ENCODE measurements around the gene SST. TPM values are rescaled to one million over a fixed set of nuclear protein-coding genes. Genes with fewer than 3 reads are reported as not detected.

The SST gene
- total RNA-seq (100 to 1,000 TPM in 2 of 5 donors, 10 to 100 TPM in 1, 1 to 10 TPM in 1, not detected in 1; 1.3 to 331 (median 111) TPM), polyA plus RNA-seq (100 to 1,000 TPM; 142 to 677 (median 204) TPM)
- long read RNA-seq, donor 1, transcript SST-201 (2 exons, 618 nt) = major isoform, 94 of 94 reads
- long read RNA-seq, donor 1, partial matches to known transcripts = 0 of 94 reads
- long read RNA-seq, donor 1, other reads (novel, unspliced or antisense) = 0 of 94 reads
- long read RNA-seq, donor 2, transcript SST-201 (2 exons, 618 nt) = major isoform, 527 of 527 reads
- long read RNA-seq, donor 2, partial matches to known transcripts = 0 of 527 reads
- long read RNA-seq, donor 2, other reads (novel, unspliced or antisense) = 0 of 527 reads
- long read RNA-seq, donor 3, transcript SST-201 (2 exons, 618 nt) = major isoform, 234 of 290 reads
- long read RNA-seq, donor 3, partial matches to known transcripts = 56 of 290 reads
- long read RNA-seq, donor 3, other reads (novel, unspliced or antisense) = 0 of 290 reads
- long read RNA-seq, donor 4, partial matches to known transcripts = 5 of 8 reads
- long read RNA-seq, donor 4, other reads (novel, unspliced or antisense) = 0 of 8 reads
- long read RNA-seq, donor 5, transcript SST-201 (2 exons, 618 nt) = major isoform, 184 of 220 reads
- long read RNA-seq, donor 5, partial matches to known transcripts = 36 of 220 reads
- long read RNA-seq, donor 5, other reads (novel, unspliced or antisense) = 0 of 220 reads
- long read RNA-seq, donor 6 = 0 reads
- long read RNA-seq, donor 7, transcript SST-201 (2 exons, 618 nt) = major isoform, 171 of 227 reads
- long read RNA-seq, donor 7, partial matches to known transcripts = 56 of 227 reads
- long read RNA-seq, donor 7, other reads (novel, unspliced or antisense) = 0 of 227 reads
- long read RNA-seq, donor 8, transcript SST-201 (2 exons, 618 nt) = major isoform, 281 of 356 reads
- long read RNA-seq, donor 8, partial matches to known transcripts = 75 of 356 reads
- long read RNA-seq, donor 8, other reads (novel, unspliced or antisense) = 0 of 356 reads
- long read RNA-seq, donor 9, transcript SST-201 (2 exons, 618 nt) = major isoform, 250 of 250 reads
- long read RNA-seq, donor 9, partial matches to known transcripts = 0 of 250 reads
- long read RNA-seq, donor 9, other reads (novel, unspliced or antisense) = 0 of 250 reads
- long read RNA-seq, donor 10, transcript SST-201 (2 exons, 618 nt) = major isoform, 317 of 317 reads
- long read RNA-seq, donor 10, partial matches to known transcripts = 0 of 317 reads
- long read RNA-seq, donor 10, other reads (novel, unspliced or antisense) = 0 of 317 reads

DNA sequence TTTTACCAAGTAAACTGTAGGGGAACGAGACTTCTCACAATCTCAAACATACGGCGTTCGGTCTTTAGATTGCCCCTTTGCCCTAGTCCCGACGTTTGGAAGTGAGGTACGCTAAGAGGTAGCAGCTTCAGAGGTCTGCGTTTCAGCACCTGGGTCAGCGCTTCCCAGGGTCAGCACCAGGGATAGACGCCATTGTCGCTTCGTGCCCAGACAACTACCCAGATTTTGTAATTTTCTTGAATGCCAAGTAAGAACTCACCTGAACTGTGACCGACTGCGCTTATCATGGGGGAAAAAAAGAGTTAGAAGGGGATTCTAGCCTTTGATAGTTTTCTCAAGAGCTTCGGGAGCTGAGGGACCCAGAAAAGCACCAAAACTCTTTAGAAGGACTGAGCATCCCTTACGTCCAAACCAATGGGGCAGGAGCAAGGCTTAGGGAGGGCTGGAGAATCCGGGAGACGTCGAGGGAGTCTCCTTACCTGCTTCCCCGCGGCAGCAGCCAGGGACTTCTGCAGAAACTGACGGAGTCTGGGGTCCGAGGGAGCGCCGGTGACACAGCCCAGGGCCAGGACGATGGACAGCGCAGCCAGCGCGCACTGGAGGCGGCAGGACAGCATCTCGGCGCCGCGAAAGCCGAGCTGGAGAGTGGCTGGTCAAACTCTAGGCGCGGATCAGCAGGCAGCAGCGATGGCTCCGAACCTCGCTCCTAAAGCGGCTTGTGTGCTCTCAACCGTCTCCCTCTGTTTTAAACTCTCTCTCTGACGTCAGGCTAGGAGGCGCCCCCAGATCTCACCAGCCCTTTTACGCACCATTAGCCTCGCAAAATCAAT, at the start of gene SST:
Gene SST (minus strand): TSS at position 720 of the 830 bp plus-strand sequence. CDS start 103 bp downstream, at position 617.
- TF ChIP-seq, protein P1, sequence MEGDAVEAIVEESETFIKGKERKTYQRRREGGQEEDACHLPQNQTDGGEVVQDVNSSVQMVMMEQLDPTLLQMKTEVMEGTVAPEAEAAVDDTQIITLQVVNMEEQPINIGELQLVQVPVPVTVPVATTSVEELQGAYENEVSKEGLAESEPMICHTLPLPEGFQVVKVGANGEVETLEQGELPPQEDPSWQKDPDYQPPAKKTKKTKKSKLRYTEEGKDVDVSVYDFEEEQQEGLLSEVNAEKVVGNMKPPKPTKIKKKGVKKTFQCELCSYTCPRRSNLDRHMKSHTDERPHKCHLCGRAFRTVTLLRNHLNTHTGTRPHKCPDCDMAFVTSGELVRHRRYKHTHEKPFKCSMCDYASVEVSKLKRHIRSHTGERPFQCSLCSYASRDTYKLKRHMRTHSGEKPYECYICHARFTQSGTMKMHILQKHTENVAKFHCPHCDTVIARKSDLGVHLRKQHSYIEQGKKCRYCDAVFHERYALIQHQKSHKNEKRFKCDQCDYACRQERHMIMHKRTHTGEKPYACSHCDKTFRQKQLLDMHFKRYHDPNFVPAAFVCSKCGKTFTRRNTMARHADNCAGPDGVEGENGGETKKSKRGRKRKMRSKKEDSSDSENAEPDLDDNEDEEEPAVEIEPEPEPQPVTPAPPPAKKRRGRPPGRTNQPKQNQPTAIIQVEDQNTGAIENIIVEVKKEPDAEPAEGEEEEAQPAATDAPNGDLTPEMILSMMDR (IDR thresholded peaks at IDR 0.05) = no peak
- TF ChIP-seq POLR2AphosphoS5 (IDR thresholded peaks at IDR 0.05) = no peak
- TF ChIP-seq POLR2A (IDR thresholded peaks at IDR 0.05) = no peak
- no peak for TF ChIP-seq EP300 (IDR thresholded peaks at IDR 0.05)
- peak; percentile 47 to 87 for DNase-seq
- peaks cover 0 to 6% (median 0%) of the 10 kb centered on the region in 4 donors for H3K4me1 ChIP-seq
- intact Hi-C loops (cut with DNase I; ENCODE audit: low total_unique reads) = loop anchor here (10.0 kb wide), 2 partner anchors 55 to 445 kb away; no protein-coding TSS in a partner anchor
- H3K36me3 ChIP-seq = no peaks in the 10 kb centered on the region
- no peaks in the 10 kb centered on the region for H3K9me3 ChIP-seq
- WGBS, 5 donors = 10 to 19% (median 11%) methylated on average over 37 to 46 of the region's 46 CpGs
- peaks cover 0 to 52% (median 16%) of the 10 kb centered on the region in 3 donors for H3K27me3 ChIP-seq
- no peak within 1 kb of the TSS for H3K27ac ChIP-seq
- no peak within 1 kb of the TSS for H3K4me3 ChIP-seq

DNA sequence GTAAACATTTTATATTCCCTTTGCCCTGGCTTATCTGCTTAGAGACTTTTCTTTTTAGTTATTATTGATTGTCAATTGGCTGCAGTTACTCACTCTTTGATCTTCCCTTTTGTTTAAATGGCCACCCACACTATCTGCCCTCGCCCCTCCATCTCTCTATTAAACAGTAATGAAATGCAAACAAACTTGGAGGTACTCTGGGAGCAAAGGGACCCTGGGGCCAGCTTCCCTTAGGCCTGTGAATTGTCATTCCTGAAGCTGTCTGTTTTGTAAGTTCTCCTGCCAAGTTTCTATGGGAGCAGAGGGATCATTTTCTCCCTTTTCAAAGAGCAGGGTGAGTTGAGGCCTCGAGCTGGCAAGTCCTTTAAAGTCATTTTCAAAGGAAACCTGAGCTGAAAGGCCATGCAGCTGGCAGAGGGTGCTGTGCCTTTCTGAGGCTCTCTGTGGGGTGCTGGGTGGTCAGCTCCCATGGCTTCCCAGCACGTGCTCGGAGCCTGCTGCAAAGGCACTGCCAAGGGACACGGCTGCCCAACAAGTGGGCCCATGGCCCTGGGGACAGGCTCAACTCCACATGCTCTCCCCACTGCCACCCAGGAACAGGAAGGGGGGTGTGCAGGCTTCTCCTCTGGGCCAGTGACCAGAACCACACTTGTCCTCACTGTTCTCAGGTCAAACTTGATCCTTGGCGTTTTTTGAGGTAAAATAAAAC, 49.6 kb upstream of the SST start:
- H3K36me3 ChIP-seq = peaks cover 35 to 47% (median 44%) of the 10 kb centered on the region in 4 donors
- no peak for TF ChIP-seq EP300 (IDR thresholded peaks at IDR 0.05)
- TF ChIP-seq, protein P1 (IDR thresholded peaks at IDR 0.05) = no peak
- TF ChIP-seq POLR2AphosphoS5 (IDR thresholded peaks at IDR 0.05) = no peak
- TF ChIP-seq POLR2A (IDR thresholded peaks at IDR 0.05) = no peak
- DNase-seq = peak in 1 of 2 donors; percentile 51
- H3K9me3 ChIP-seq = no peaks in the 10 kb centered on the region
- intact Hi-C loops (cut with DNase I; ENCODE audit: low total_unique reads) = no loop called here
- peaks cover 0 to 20% (median 8%) of the 10 kb centered on the region in 4 donors for H3K4me1 ChIP-seq
- 42 to 58% (median 44%) methylated on average over 6 of the region's 6 CpGs for WGBS, 5 donors
- H3K27ac ChIP-seq = peak overlapping the region in 3 of 5 donors; percentile 5 to 33 (median 16)
- no peak overlapping the region for H3K4me3 ChIP-seq
- no peaks in the 10 kb centered on the region for H3K27me3 ChIP-seq

DNA sequence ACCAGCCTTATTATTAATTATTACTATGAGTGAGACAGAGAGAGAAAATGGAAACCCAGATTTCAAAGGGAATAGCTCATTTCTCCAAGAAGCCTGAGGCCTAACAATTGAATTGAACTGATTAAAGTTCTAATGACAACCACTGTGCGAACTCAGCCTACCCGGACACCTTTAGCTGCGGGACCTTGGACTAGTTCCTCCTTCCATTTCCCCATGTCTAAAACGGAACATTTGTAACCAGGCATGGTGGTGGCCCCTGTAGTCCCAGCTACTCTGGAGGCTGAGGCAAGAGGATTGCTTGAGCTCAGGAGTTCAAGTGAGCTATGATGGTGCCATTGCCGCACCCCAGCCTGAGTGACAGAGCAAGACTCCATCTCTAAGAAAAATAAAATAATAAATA, 48.6 kb upstream of the SST start:
- TF ChIP-seq, protein P1 (IDR thresholded peaks at IDR 0.05) = no peak
- no peak for TF ChIP-seq POLR2AphosphoS5 (IDR thresholded peaks at IDR 0.05)
- no peak for TF ChIP-seq POLR2A (IDR thresholded peaks at IDR 0.05)
- no peak for TF ChIP-seq EP300 (IDR thresholded peaks at IDR 0.05)
- no peak overlapping the region for H3K27ac ChIP-seq
- 80 to 95% (median 92%) methylated on average over 5 of the region's 5 CpGs for WGBS, 5 donors
- intact Hi-C loops (cut with DNase I; ENCODE audit: low total_unique reads) = no loop called here
- no peaks in the 10 kb centered on the region for H3K27me3 ChIP-seq
- H3K9me3 ChIP-seq = no peaks in the 10 kb centered on the region
- H3K4me1 ChIP-seq = peaks cover 0 to 28% (median 11%) of the 10 kb centered on the region in 4 donors
- no peak overlapping the region for H3K4me3 ChIP-seq
- DNase-seq = no peak
- H3K36me3 ChIP-seq = peaks cover 25 to 37% (median 34%) of the 10 kb centered on the region in 4 donors

Data from stomach (tissue), 19 donors.